Fibroblast of skin of right quadriceps (primary cell): ENCODE data around the gene TENM4.

ENCODE experiments used
- DNase-seq: peaks from one replicate; pipeline ENCODE4 v3.0.0-alpha.2; 2013

TENM4 gene

GRCh38 chr11:79447038-79447786 is 6.4 kb upstream of the TENM4 start:
- DNase-seq, result no peak

GRCh38 chr11:79444923-79445322 is 4.1 kb upstream of the TENM4 start:
- DNase-seq, result no peak

GRCh38 chr11:79441461-79441875 is 638 bp upstream of the TENM4 start:
- DNase-seq, result peak; percentile 66

GRCh38 chr11:79439886-79440570 is 802 bp downstream of the TENM4 start:
- DNase-seq, result peak; percentile 38

- peak; percentile 56 for DNase-seq
Observed at GRCh38 chr11:79439410-79439885, 1.4 kb downstream of the TENM4 start.

- DNase-seq, result peak; percentile 31
Observed at GRCh38 chr11:79438631-79439409, 2.0 kb downstream of the TENM4 start.

GRCh38 chr11:79437981-79438630 is 2.7 kb downstream of the TENM4 start:
- peak; percentile 76 for DNase-seq

GRCh38 chr11:79437278-79437980 is 3.4 kb downstream of the TENM4 start:
- peak; percentile 60 for DNase-seq

GRCh38 chr11:79436919-79437277 is 3.9 kb downstream of the TENM4 start:
- DNase-seq, result no peak

GRCh38 chr11:79434283-79434682 is 6.5 kb downstream of the TENM4 start:
- DNase-seq, result no peak

- DNase-seq, result no peak
Observed at GRCh38 chr11:79432138-79432537, 8.7 kb downstream of the TENM4 start.

GRCh38 chr11:79431535-79431934 is 9.3 kb downstream of the TENM4 start:
- peak; percentile 77 for DNase-seq

GRCh38 chr11:79430280-79430679 is 10.6 kb downstream of the TENM4 start:
- DNase-seq, result no peak

GRCh38 chr11:79428406-79428805 is 12.4 kb downstream of the TENM4 start:
- no peak for DNase-seq

- no peak for DNase-seq
Observed at GRCh38 chr11:79427611-79428327, 13.1 kb downstream of the TENM4 start.

- no peak for DNase-seq
Observed at GRCh38 chr11:79427126-79427525, 13.7 kb downstream of the TENM4 start.

GRCh38 chr11:79425463-79425862 is 15.4 kb downstream of the TENM4 start:
- no peak for DNase-seq

GRCh38 chr11:79423736-79424135 is 17.1 kb downstream of the TENM4 start:
- no peak for DNase-seq

- DNase-seq, result peak; percentile 33
Observed at GRCh38 chr11:79422866-79423265, 18.0 kb downstream of the TENM4 start.

- no peak for DNase-seq
Observed at GRCh38 chr11:79421820-79422219, 19.0 kb downstream of the TENM4 start.

- peak; percentile 48 for DNase-seq
Observed at GRCh38 chr11:79419120-79419519, 21.7 kb downstream of the TENM4 start.

- no peak for DNase-seq
Observed at GRCh38 chr11:79418241-79418640, 22.6 kb downstream of the TENM4 start.
